ENCODE results near the gene ANKRD44.

DNA sequence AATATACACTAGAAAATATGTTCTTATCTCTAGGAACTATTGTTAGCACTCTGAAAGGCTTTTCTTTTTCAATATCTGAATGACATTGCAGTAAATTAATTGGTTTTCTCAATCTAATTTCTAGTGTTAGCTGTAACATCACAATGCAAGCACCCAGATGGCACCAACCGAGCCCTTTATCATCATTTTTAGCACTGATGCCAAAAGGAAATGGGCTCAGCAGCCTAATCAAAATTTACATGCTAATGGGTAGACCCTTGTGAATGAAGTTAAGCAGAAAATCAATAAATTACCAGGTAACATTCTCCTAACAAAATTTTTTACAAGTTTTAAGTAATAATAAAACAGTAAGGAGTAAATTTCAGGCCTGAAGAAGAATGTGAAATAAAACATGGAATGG, 330.6 kb downstream of the ANKRD44 start:
- TF ChIP-seq CBX8 (IDR thresholded peaks at IDR 0.05; ENCODE audit: borderline replicate concordance, low read depth, low read length) (no peak), BRCA1 (IDR thresholded peaks at IDR 0.05; ENCODE audit: low read depth, low read length) (no peak), ATF3 (IDR thresholded peaks at IDR 0.05; ENCODE audit: insufficient read depth, low read depth, low read length) (no peak), POLR2A (IDR thresholded peaks at IDR 0.05; ENCODE audit: control extremely low read depth in 1 of 2, low read depth in 2 of 2, low read length in 2 of 2) (no peak), BACH1 (IDR thresholded peaks at IDR 0.05; ENCODE audit: low read length) (no peak), SP1 (IDR thresholded peaks at IDR 0.05; ENCODE audit: low read depth, low read length) (no peak), ZNF274 (IDR thresholded peaks at IDR 0.05; ENCODE audit: borderline replicate concordance, extremely low read depth, low read length) (no peak), POLR2AphosphoS5 (IDR thresholded peaks at IDR 0.05; ENCODE audit: low read depth, low read length) (no peak), TBP (IDR thresholded peaks at IDR 0.05; ENCODE audit: low read depth, low read length) (no peak), EP300 (IDR thresholded peaks at IDR 0.05; ENCODE audit: borderline replicate concordance in 1 of 2, low read depth in 2 of 2, low read length in 2 of 2) (no peak), CHD1 (IDR thresholded peaks at IDR 0.05; ENCODE audit: low read depth, low read length) (no peak), EZH2 (IDR thresholded peaks at IDR 0.05; ENCODE audit: low read depth, low read length, severe bottlenecking) (no peak), CREB1 (IDR thresholded peaks at IDR 0.05) (no peak)
- TF ChIP-seq, protein P1, sequence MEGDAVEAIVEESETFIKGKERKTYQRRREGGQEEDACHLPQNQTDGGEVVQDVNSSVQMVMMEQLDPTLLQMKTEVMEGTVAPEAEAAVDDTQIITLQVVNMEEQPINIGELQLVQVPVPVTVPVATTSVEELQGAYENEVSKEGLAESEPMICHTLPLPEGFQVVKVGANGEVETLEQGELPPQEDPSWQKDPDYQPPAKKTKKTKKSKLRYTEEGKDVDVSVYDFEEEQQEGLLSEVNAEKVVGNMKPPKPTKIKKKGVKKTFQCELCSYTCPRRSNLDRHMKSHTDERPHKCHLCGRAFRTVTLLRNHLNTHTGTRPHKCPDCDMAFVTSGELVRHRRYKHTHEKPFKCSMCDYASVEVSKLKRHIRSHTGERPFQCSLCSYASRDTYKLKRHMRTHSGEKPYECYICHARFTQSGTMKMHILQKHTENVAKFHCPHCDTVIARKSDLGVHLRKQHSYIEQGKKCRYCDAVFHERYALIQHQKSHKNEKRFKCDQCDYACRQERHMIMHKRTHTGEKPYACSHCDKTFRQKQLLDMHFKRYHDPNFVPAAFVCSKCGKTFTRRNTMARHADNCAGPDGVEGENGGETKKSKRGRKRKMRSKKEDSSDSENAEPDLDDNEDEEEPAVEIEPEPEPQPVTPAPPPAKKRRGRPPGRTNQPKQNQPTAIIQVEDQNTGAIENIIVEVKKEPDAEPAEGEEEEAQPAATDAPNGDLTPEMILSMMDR (IDR thresholded peaks at IDR 0.05; ENCODE audit: control extremely low read depth in 1 of 3, insufficient read depth in 1 of 3, low read depth in 1 of 3, low read length in 3 of 3): no peak

Measured in H1 (cell line).